Measurements from ENCODE around the gene ANKRD34A. TPM values are rescaled to one million over a fixed set of nuclear protein-coding genes. Genes with fewer than 3 reads are reported as not detected.

Gene ANKRD34A
- total RNA-seq, 2 donors from 2014 or later = 1.5 to 3.4 TPM

GRCh38 chr1:146001709-146002108 lies 37.3 kb upstream of the ANKRD34A start:
- no peak for TF ChIP-seq CTCF (IDR thresholded peaks at IDR 0.05)
- H3K4me1 ChIP-seq = peaks cover 0 to 31% of the 10 kb centered on the region in 2 donors
- no peak for DNase-seq (ENCODE audit: low spot score)
- no peak overlapping the region for H3K4me3 ChIP-seq
- peak overlapping the region in 1 of 2 donors; percentile 98 for H3K27ac ChIP-seq
- H3K9me3 ChIP-seq = no peaks in the 10 kb centered on the region
- H3K36me3 ChIP-seq = no peaks in the 10 kb centered on the region
- no peaks in the 10 kb centered on the region for H3K27me3 ChIP-seq

GRCh38 chr1:145999321-146000024 lies 35.1 kb upstream of the ANKRD34A start:
- H3K4me1 ChIP-seq = peaks cover 0 to 31% of the 10 kb centered on the region in 2 donors
- H3K9me3 ChIP-seq = no peaks in the 10 kb centered on the region
- no peak for DNase-seq (ENCODE audit: low spot score)
- H3K4me3 ChIP-seq = peak overlapping the region; percentile 74 to 92
- TF ChIP-seq CTCF (IDR thresholded peaks at IDR 0.05) = no peak
- H3K27ac ChIP-seq = peak overlapping the region; percentile 98
- peaks cover 19% of the 10 kb centered on the region for H3K36me3 ChIP-seq
- H3K27me3 ChIP-seq = no peaks in the 10 kb centered on the region

- no peak for TF ChIP-seq CTCF (IDR thresholded peaks at IDR 0.05)
- peaks cover 0 to 39% of the 10 kb centered on the region in 2 donors for H3K4me1 ChIP-seq
Measured at GRCh38 chr1:145997718-145998023, 33.3 kb upstream of the ANKRD34A start.

GRCh38 chr1:145997016-145997717 lies 32.8 kb upstream of the ANKRD34A start:
- Histone ChIP-seq H3K27ac (peak overlapping the region; percentile 98), H3K4me1 (peaks cover 0 to 43% of the 10 kb centered on the region in 2 donors), H3K9me3 (no peaks in the 10 kb centered on the region), H3K27me3 (no peaks in the 10 kb centered on the region), H3K4me3 (peak overlapping the region; percentile 74 to 92), H3K36me3 (peaks cover 42% of the 10 kb centered on the region)
- DNase-seq (ENCODE audit: low spot score) = no peak
- TF ChIP-seq CTCF (IDR thresholded peaks at IDR 0.05) = no peak

More at GRCh38 chr1:145997718-145998023, 33.3 kb upstream of the ANKRD34A start:
- peak overlapping the region; percentile 98 for H3K27ac ChIP-seq
- H3K4me3 ChIP-seq = peak overlapping the region; percentile 74 to 92
- H3K27me3 ChIP-seq = no peaks in the 10 kb centered on the region
- peaks cover 37% of the 10 kb centered on the region for H3K36me3 ChIP-seq
- no peaks in the 10 kb centered on the region for H3K9me3 ChIP-seq
- no peak for DNase-seq (ENCODE audit: low spot score)

GRCh38 chr1:145996433-145997015 lies 32.1 kb upstream of the ANKRD34A start, which contains the start of gene TXNIP:
Gene TXNIP, minus strand, starts transcription at chr1:145996579. Its CDS starts 313 bp downstream, at chr1:145996266.
- peak; percentile 100 for DNase-seq (ENCODE audit: low spot score)
- Histone ChIP-seq H3K9me3 (no peaks in the 10 kb centered on the region), H3K36me3 (peaks cover 45% of the 10 kb centered on the region), H3K27me3 (no peaks in the 10 kb centered on the region), H3K4me1 (peaks cover 0 to 49% of the 10 kb centered on the region in 2 donors), H3K4me3 (peak within 1 kb of the TSS; percentile 74 to 92), H3K27ac (peak within 1 kb of the TSS; percentile 98)
- no peak for TF ChIP-seq CTCF (IDR thresholded peaks at IDR 0.05)

All from right atrium auricular region (tissue), 2 donors.